ENCODE measurements around the gene TIMP2.
A peak's percentile ranks its signal among the peaks of the same experiment; 100 is the strongest.
"Not testable (repeated sequence)": the region's sequence is repeated elsewhere in the genome, so short reads cannot be mapped to it uniquely, and the experiment has no call there.

Gene TIMP2

DNA sequence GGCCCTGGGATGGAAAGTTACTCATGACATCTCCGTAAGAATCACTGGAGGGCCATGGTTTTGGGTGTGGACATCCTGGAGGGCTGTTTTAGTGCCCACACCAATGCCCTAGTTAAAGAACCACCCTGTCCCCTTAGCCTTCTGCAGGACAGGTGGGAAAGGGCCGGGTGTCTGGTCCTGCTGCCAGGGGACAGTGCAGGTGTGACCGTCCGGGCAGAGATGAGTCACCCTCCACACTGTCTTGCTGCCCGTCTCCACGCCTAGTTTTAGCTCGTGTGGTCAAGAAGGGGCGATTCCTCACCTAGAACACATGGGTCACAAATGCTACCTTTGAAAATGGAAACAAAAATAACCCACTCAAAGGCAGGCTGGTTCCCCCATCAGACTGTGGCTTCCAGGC lies 39.2 kb downstream of the TIMP2 start:
- DNase-seq = no peak

DNA sequence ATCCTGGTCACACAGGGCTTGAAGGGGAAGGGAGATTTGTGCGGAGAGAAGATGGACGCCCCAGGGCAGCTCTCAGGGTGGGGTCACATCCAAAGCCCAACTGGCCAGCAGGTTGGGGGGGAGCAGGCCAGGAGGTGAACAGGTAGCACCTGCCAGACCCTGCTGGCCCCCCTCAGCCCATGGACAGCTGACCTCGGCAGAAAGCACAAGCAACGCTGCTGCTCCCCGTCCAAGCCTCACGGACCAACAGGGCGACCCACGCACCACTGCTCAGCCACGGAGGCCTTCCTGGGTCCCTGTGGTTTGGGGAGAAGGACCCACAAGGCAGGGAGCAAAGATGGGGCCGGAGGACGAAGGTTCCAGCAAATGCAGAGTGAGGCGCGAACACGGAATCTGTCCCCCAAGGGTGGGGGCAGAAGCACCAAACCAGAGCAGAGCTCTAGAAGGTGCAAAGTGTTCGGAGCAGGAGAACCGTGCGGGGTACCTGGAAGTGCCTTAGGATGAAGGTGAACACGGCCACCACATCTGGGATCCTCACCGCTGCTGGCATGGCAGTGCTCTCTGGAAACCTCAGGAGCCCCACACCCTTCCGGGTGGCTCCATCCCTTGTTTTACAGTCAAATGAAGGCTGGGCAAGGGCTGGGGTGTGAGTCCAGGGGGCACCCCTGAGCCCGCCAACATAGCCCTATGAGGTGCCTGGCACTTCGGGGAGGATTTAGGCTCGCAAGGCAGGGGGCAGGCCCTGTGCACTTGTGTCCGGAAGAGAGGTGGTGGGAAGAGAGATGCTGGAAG lies 40.1 kb downstream of the TIMP2 start:
- DNase-seq = no peak

DNA sequence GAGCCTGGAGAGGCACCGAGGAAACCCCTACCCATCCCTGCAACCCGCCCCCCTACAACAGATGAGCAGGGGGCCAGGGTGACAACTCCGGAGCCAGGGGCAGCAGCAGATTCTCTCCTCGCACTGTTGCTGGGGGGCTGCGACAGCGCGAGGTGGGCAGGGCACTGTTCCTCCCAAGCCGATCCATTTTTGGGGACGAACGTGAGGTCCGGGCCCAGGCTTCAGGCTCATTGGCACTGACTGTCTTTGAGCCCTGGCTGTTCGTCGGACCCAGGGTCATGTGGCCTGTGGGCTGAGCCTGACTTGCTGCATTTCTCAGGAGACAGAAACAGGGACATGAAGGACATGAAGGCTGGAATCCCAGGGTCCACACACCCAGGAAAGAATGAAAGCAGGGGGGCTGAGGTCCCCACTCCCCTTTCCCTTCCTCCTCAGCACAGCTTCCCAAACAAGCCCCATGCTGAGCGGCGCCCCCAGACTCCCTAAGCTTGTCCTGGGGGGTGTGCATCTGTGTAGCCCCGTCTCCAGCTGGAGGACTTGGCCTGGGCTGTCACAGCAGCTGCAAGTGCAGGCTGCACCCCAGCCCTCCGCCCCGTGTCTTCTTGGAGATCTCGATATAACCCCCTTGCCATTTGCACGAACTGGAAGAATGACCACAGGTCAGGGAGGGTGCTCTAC lies 40.9 kb downstream of the TIMP2 start:
- DNase-seq = no peak

DNA sequence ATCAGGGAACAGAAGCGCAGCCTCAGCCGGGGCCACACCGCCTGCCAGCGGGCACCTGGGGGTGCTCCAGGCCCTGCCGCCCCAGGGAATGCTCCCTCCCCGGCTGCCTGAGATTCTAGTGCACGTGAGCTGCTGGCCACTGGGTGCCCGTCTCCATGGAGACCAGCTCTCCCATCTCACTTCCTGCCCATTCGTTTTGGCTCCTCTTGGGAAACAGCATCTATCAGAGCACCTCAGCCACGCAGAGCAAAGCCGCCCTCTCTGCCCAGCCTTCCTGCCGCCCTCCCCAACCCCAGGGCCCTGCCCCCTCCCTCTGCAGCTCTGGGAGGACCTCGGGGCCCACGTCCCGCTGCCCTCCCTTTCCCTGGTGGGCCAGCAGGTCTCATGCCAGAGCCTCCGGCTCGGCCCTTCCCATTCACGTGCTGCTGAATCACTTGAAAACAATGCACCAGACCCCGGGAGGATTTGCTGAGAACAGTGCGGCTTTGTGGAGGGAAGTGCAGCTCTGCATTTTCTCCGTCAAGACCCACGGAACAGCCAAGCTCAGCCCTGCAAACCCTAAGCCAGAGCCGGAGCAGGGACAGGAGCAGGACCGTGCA lies 41.6 kb downstream of the TIMP2 start:
- peak; percentile 96 for DNase-seq

DNA sequence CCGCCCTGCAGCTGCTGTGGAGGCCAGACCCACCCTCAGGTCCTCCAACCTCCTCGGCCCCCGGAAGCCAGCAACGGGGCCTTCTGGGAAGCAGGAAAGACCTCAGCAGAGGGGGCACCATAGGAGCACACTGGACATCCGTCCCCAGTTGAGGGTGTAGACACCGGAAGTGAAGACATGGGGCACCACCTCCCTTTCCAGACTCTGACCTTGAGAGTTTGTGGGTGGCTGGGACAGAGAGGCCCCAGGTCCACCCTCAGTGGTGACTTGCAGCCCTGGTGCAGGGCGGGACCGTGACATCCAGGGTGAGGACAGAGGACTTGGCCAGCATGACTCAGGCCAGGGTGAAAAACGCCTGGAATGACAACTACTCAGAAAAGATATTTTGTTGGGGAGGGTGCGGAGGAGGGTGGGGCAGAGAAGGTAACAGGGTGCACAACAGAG lies 42.1 kb downstream of the TIMP2 start:
- peak; percentile 84 for DNase-seq

DNA sequence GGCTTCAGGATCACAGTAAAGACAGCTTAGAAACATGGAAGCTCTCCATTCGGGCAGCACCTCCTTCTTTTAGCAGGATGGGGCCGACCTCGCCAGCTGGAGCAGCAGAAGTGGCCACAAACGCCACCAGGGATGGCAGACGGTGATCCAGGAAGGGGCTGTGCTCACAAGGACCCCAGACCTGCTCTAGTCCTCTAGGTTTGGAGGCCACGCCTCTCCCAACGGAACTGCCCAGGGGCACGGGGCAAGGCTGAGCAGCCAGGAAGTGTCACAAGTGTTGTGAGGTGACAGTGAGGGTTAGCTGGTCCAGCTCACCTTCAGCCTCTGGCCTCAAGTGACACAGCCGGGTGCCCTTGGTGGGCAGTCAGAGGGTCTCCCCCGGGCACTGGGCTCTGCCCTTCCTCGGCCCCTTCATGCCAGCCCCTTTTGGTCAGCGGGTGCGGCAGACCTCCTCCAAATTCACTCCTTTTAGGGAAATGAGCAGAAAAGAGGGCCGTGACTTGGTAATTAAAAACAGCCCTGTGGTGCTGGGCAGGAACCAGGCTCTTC lies 42.6 kb downstream of the TIMP2 start:
- no peak for DNase-seq

DNA sequence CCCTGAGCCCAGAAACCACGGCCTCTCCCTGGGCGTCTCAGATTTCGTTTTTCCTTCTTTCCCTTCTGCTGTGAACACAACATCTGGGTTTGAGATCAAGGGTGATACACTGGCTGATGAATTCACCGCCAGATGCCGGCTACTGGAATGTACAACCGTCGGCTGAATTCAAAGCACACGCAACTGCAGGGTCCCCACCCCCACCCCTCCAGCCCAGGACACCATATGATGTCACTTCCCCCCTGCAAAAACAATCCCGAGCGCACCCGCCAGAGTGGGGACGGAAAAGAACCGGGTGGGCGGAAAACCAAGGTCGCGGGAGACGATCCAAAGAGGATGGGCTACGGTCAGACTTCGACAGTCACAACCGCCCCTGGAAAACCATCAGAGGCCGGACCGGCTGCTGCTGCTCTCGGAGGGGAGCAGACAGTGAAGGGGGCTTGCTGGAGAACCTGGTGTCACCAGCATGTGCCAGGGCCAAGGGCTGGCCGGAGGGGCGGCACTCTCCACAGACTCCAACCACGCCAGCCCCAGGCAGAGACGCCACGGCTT lies 45.5 kb downstream of the TIMP2 start:
- DNase-seq = peak; percentile 97

DNA sequence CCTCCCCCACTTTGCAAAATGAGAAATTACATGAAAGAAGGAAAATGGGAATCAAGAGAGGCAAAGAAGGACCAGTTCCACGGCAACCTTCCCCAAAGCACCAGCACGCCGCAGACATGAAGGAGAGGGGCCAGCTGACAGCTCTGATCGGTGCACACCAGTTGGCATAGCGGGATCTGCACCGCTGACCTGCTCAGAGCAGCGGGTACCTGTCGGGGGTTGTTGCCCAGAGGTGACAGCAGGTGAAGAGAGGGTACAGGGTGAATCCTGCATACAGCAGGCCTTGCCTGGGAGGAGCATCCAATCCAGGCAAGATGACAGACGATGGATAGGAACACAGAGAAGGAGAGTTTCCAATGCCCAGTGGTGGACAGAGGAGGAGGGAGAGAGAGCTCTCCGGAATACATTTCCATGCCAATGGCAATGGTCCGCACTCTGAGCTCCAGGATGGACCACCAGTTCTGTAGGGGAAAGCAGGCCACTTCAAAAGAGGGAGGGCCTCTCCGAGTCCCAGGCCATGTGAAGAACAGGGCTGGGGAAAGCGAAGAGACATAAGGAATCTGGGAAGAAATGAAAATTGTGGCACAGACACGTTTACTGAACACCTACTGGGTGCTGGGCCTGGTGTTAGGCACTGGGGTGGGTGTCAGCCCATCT lies 46.2 kb downstream of the TIMP2 start:
- DNase-seq = no peak

DNA sequence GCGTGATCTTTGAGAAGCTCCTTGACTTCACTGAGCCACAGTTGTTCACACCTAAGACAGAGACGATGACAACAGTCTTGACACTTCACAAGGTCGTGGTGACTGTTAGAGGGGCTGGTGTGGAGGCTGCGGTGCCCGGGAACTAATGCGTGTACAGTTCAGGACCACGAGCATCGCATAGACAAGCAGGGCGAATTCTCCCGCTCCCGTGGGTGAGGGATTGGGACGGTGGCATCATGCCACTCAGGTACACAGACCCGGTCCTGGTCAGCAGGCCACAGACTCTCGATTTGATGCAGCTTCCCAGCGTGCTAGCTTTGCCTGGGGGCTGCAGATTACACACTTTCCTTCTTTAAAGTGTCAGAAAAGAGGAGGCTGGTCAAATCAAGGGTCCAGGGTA lies 46.9 kb downstream of the TIMP2 start:
- DNase-seq = no peak

DNA sequence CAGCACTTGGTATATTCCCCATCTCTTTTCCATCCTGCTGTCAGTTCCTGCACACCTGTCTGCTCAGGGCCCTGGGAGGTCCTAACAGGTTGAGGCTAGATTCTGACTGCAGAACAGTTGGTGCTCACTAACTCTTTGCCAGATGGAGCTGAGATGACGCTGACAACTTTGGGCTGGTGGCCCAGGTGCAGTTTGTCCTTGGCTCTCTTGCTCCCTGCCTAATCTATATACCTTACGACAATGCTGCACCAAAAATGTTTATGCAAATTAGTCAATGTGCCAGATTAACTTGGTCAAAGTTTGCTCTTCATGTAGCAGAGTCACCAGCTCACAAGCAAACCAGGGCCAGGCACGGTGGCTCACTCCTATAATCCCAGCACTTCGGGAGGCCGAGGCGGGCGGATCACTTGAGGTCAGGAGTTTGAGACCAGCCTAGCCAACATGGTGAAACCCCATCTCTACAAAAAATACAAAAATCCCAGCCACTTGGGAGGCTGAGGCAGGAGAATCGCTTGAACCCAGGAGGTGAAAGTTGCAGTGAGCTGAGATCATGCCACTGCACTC lies 48.2 kb downstream of the TIMP2 start:
- not testable (repeated sequence) for DNase-seq

DNA sequence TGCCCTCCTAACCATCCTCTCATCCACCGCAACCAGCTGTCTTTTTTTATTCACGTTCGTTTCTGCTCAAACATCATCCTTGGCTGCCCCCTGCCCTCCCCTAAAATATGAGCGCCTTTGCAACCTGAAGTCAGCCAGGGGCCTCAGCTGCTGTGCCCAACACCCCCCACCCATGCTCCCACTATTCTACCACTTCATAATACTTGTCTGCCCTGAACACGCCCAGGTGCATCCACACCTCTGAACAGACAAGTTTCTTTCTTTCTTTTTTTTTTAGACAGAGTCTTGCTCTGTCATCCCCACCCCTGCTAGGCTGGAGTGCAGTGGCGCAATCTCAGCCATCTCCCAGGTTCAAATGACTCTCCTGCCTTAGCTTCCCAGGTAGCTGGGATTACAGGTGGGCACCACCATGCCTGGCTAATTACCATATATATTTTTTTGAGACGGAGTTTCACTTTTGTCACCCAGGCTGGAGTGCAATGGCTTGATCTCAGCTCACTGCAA lies 49.0 kb downstream of the TIMP2 start:
- no peak for DNase-seq

DNA sequence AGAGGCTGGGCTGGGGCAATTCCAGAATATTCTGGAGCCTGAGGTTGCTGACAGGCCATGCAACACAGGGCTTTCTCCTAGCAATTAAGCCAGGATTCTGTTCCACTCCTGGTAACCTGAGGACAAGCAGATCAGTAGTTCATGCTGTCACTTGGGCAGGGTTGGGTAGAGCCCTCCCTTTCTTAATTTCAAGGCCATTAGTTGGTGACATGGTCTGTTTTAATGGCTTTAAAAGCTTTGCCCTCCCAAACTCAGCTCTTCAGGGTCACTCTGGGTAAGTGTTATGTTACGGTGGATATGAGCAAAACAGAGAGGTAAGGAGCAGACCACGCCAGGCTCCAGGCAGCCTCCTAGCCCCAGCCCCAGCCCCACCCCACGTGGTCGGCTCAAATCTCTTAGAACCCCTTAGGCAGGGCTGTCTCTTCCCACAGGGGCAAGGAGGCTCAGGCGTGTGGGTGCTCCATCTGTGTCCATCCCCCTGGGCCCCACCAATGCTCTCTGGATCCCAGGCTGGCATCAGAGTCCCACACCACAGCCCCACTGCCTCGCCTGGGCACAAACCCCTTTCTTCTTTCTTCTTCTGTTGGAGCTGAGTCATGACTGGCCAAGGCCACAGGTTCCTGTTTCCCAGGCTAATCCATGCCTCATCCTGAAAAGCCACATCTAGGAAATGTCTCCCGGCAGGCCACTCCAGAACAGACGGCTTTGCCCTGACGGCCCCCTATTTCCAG lies 49.7 kb downstream of the TIMP2 start:
- DNase-seq = peak; percentile 29

DNA sequence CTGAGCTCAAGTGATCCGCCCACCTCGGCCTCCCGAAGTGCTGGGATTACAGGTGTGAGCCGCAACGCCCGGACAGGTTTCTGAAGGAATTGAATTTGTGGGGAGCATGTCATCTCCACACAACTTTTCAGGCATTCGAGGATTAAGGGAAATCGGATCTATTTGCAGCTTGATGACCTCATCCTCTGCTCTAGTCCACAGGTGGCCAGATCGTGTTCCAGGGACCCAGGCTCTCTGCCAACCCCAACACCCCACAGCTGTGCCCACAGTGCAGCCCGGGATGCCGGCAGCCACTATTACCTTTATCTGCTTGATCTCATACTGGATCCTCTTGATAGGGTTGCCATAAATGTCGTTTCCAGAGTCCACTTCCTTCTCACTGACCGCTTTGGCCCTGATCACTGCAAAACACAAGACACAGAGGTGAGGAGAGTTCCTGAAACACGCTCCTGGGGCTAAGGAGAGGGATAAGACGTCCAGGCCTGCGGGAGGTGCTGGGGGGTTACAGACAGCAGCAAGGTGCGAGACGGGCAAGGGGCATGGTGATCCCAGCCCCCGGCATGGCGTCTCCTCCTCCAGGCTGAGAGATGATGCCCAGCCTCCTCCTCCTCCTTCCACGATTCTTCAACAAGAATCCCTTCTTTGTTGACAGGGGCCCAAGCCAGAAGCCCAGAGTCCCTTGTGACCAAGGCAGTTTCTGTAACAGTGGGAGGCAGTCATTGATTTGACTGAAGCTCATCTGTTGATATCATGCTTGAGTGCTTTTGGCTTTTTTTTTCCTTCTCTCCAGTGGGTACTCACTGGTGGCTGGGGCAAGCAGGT lies 51.5 kb downstream of the TIMP2 start:
- peak; percentile 25 for DNase-seq

DNA sequence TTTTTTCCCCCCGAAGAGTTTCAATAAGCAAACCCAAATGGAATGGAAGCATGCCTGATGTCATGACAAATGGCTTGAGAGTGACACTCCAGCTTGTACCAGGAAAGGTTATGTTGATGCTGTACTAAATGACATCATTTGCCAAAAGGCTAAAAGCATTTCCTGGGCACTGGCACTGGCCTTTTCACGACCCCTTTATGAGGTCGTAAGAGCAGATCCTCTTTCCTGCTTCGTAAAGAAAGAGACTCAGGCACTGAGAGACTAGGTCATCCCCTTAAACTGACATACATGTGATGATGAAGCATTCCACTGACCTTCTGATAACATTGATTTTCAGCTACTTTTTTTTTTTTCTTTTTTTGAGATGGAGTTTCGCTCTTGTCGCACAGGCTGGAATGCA lies 52.7 kb downstream of the TIMP2 start:
- no peak for DNase-seq

DNA sequence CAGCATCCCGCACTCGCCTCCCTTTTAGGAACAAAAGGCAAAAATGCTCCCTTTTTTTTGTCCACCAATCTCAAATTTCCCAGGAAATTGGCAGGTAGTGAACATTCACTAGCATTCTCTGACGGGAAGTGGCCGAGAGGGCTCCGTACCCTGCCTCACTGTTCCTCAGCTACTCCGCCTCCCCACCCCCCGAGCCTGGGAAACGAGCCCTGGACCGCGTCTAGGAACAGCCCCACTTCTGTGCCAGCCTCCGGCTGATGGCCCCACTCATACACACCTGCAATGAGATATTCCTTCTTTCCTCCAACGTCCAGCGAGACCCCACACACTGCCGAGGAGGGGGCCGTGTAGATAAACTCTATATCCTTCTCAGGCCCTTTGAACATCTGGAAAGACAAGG lies 54.6 kb downstream of the TIMP2 start:
- no peak for DNase-seq

DNA sequence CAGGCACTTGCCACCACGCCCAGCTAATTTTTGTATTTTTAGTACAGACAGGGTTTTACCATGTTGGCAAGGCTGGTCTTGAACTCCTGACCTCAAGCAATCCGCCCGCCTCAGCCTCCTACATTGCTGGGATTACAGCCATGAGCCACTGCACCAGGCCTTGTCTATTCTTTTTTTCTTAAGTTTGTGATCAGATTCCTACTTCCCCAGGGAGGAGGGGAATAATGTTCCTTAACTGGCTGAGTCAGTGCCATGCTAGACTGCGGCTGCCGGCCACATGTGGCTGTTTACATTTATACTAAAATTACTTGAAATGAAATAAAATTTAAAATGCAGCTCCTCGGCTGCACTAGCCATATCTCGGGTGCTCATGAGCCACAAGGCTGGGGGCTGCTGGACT lies 56.8 kb downstream of the TIMP2 start:
- peak; percentile 74 for DNase-seq

DNA sequence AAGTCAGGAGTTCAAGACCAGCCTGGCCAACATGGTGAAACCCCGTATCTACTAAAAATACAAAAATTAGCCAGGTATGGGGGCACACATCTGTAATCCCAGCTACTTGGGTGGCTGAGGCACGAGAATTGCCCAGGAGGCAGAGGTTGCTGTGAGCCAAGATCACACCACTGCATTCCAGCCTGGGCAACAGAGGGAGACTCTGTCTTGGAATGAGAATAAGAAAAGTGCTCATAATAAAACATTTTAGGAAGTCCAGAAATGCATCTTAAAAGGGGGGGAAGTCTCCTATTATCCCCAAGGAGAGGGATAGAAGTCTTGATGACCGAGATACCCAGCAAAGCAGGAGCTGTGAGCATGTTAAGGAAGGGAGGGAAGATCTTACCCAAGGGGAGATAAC lies 58.1 kb downstream of the TIMP2 start:
- not testable (repeated sequence) for DNase-seq

DNA sequence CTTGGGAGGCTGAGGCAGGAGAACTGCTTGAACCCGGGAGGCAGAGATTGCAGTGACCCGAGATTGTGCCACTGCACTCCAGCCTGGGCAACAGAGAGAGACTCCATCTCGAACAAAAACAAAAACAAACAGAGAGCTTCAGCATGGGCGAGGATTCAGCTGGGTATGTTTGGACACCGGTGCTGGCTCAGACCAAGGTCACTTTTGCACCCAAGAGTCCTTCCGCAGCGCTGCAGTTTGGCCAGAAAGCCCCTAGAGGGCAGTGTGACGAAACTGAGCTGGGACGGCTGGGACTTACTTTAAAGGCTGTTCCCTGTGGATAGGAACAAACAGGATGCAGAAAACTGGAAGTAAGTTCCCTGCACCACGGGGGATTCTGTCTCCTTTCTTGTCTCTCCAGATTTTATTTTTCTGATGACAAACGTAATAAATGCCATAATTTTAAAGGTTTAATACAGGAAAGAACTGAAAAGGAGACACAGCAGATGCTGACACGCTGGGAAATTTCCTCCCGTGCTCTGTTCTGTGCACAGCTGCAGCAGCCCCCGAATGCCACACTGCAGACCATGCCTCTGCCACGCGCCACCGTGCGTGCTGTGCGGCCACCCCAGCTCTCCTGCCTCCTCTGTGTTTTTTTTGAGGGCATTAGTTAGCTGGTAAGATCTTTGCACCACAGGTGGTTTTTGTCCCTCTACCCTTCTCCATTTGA lies 59.4 kb downstream of the TIMP2 start:
- DNase-seq = peak; percentile 68

DNA sequence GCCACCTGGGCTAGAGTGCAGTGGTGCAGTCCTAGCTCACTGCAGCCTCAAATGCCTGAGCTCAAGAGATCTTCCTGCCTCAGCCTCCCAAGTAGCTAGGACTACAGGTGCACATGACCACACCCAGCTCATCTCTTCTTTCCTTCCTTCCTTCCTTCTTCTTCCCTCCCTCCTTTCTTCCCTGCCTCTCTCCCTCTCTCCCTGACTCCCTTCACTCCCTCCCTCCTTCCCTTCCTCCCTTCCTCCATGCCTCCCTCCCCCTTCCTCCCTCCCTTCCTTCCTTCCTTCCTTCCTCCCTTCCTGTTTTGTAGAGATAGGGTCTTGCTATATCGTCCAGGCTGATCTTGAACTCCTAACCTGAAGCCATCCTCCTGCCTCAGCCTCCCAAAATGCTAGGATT lies 61.1 kb downstream of the TIMP2 start:
- DNase-seq = no peak

Measured in fibroblast of upper back skin (primary cell).